BJ (cell line): Measurements from ENCODE around the gene COL5A1. TPM values are rescaled to one million over a fixed set of nuclear protein-coding genes. Genes with fewer than 3 reads are reported as not detected.

Source experiments
- CTCF ChIA-PET: fragments of 350-600 bp; formaldehyde crosslinking; extraction: SDS; loops from one replicate; lab custom pipeline; 2021; ENCODE audit warnings: antibody characterized with exemption, inconsistent platforms; lab: Yijun Ruan, JAX
- POLR2A ChIA-PET: fragments of 300-600 bp; sonication (Branson Sonifier 250); formaldehyde crosslinking; extraction: SDS; loops from one replicate; lab custom pipeline; 2021; ENCODE audit warnings: antibody characterized with exemption; lab: Charles Lee
- DNase-seq: peaks from one replicate; pipeline ENCODE4 v3.0.0-alpha.2; 2011; ENCODE audit warnings: low read depth
- H3K27me3 ChIP-seq: 2 replicates; pipeline ENCODE4 v1.6.0; 2011; ENCODE audit warnings: low read length; ENCODE audit not compliant: control insufficient read depth, insufficient read depth
- H3K36me3 ChIP-seq: 2 replicates; pipeline ENCODE4 v1.5.1; 2011; ENCODE audit warnings: low read length; ENCODE audit not compliant: control insufficient read depth, insufficient read depth
- H3K4me3 ChIP-seq: 2 replicates; pipeline ENCODE4 v1.5.1; 2011; ENCODE audit warnings: low read depth, mild to moderate bottlenecking, control low read depth, low read length
- CTCF ChIP-seq: IDR thresholded peaks from 2 replicates; pipeline ENCODE4 v1.5.1; 2011; ENCODE audit warnings: low read depth, mild to moderate bottlenecking, control low read depth, inconsistent platforms, low read length, moderate library complexity; ENCODE audit not compliant: insufficient read depth
- polyA plus RNA-seq: library from polyadenylated mRNA; depleted of rRNA; stranded (reverse); fragments of >200 nt; gene quantifications from 2 replicates; pipeline ENCODE4 v1.2.3, GENCODE V29; 2011

COL5A1 gene
- polyA plus RNA-seq, 1 experiment, result 251 TPM

- ChIA-PET POLR2A (no interaction called here), CTCF (no interaction called here)
- Histone ChIP-seq H3K27me3 (no peaks in the 10 kb centered on the region), H3K36me3 (peaks cover 77% of the 10 kb centered on the region), H3K4me3 (no peak overlapping the region)
- no peak for DNase-seq
- no peak for TF ChIP-seq CTCF
Measured at GRCh38 chr9:134835448-134835847, 193.8 kb downstream of the COL5A1 start.

GRCh38 chr9:134835987-134836386 is 194.4 kb downstream of the COL5A1 start:
- peaks cover 76% of the 10 kb centered on the region for H3K36me3 ChIP-seq
- TF ChIP-seq CTCF, result no peak
- no peak for DNase-seq
- POLR2A ChIA-PET, result no interaction called here
- H3K4me3 ChIP-seq, result no peak overlapping the region
- H3K27me3 ChIP-seq, result no peaks in the 10 kb centered on the region
- CTCF ChIA-PET, result no interaction called here

- DNase-seq, result no peak
- ChIA-PET POLR2A (no interaction called here), CTCF (no interaction called here)
- no peak for TF ChIP-seq CTCF
- Histone ChIP-seq H3K27me3 (no peaks in the 10 kb centered on the region), H3K4me3 (no peak overlapping the region), H3K36me3 (peaks cover 76% of the 10 kb centered on the region)
Measured at GRCh38 chr9:134836406-134836970, 194.9 kb downstream of the COL5A1 start.

- no peak for DNase-seq
- ChIA-PET CTCF (interaction anchor here (1.1 kb wide), 1 partner anchor 388 kb away, joined by 5 read pairs; no protein-coding TSS in a partner anchor), POLR2A (no interaction called here)
- Histone ChIP-seq H3K4me3 (no peak overlapping the region), H3K27me3 (no peaks in the 10 kb centered on the region), H3K36me3 (peaks cover 82% of the 10 kb centered on the region)
- TF ChIP-seq CTCF, result no peak
Measured at GRCh38 chr9:134837529-134837928, 195.9 kb downstream of the COL5A1 start.

- no peak for TF ChIP-seq CTCF
- DNase-seq, result no peak
- CTCF ChIA-PET, result interaction anchor here (0.6 kb wide), 1 partner anchor 233 kb away, joined by 3 read pairs; no protein-coding TSS in a partner anchor
- Histone ChIP-seq H3K36me3 (peaks cover 79% of the 10 kb centered on the region), H3K4me3 (no peak overlapping the region), H3K27me3 (no peaks in the 10 kb centered on the region)
- POLR2A ChIA-PET, result no interaction called here
Measured at GRCh38 chr9:134838651-134839454, 197.2 kb downstream of the COL5A1 start.
